HG03103 (cell line): ENCODE results near the gene FBLN5.

Experiments used
- ATAC-seq: cut with Tn5 transposase; IDR thresholded peaks from one replicate; pipeline ENCODE4 v1.9.1; 2021; ENCODE audit warnings: low read depth; ENCODE audit not compliant: unreplicated experiment

Gene FBLN5

GRCh38 chr14:91947475-91948184 is at the start of gene FBLN5:
Gene FBLN5, minus strand, starts transcription at chr14:91947694. Its CDS starts 465 bp downstream, at chr14:91947229.
- ATAC-seq, result no peak

- no peak for ATAC-seq
These were observed 49.5 kb upstream of the FBLN5 start for GRCh38 chr14:91996948-91997371.

- no peak for ATAC-seq
These were observed 39.7 kb upstream of the FBLN5 start for GRCh38 chr14:91987192-91987591.

GRCh38 chr14:91985521-91986255 is 38.2 kb upstream of the FBLN5 start:
- ATAC-seq, result no peak

- no peak for ATAC-seq
These were observed 37.5 kb upstream of the FBLN5 start for GRCh38 chr14:91985008-91985407.

GRCh38 chr14:91983588-91983987 is 36.1 kb upstream of the FBLN5 start:
- no peak for ATAC-seq

GRCh38 chr14:91980157-91980556 is 32.7 kb upstream of the FBLN5 start:
- ATAC-seq, result peak; percentile 68

GRCh38 chr14:91977884-91978283 is 30.4 kb upstream of the FBLN5 start:
- ATAC-seq, result no peak

- no peak for ATAC-seq
These were observed 28.3 kb upstream of the FBLN5 start for GRCh38 chr14:91975763-91976162.

- no peak for ATAC-seq
These were observed 23.8 kb upstream of the FBLN5 start for GRCh38 chr14:91971188-91971778.

GRCh38 chr14:91968280-91968679 is 20.8 kb upstream of the FBLN5 start:
- no peak for ATAC-seq

GRCh38 chr14:91964724-91965123 is 17.2 kb upstream of the FBLN5 start:
- no peak for ATAC-seq

GRCh38 chr14:91964011-91964410 is 16.5 kb upstream of the FBLN5 start:
- no peak for ATAC-seq

- ATAC-seq, result no peak
These were observed 16.0 kb upstream of the FBLN5 start for GRCh38 chr14:91963465-91963864.

- no peak for ATAC-seq
These were observed 14.1 kb upstream of the FBLN5 start for GRCh38 chr14:91961297-91962220.

GRCh38 chr14:91957876-91958313 is 10.4 kb upstream of the FBLN5 start:
- no peak for ATAC-seq

GRCh38 chr14:91956616-91957015 is 9.1 kb upstream of the FBLN5 start:
- no peak for ATAC-seq

GRCh38 chr14:91955168-91955567 is 7.7 kb upstream of the FBLN5 start:
- ATAC-seq, result no peak

- ATAC-seq, result no peak
These were observed 5.9 kb upstream of the FBLN5 start for GRCh38 chr14:91953170-91953985.
